ENCODE data around the gene SPIRE1.
"Not testable (repeated sequence)": the region's sequence is repeated elsewhere in the genome, so short reads cannot be mapped to it uniquely, and the experiment has no call there.

SPIRE1 gene

GRCh38 chr18:12597760-12598159, 60.1 kb downstream of the SPIRE1 start:
- DNase-seq: no peak

GRCh38 chr18:12595571-12596255, 62.2 kb downstream of the SPIRE1 start:
- DNase-seq: no peak

GRCh38 chr18:12593866-12594265, 64.0 kb downstream of the SPIRE1 start:
- DNase-seq: no peak

GRCh38 chr18:12592597-12593127, 65.2 kb downstream of the SPIRE1 start:
- no peak for DNase-seq

- no peak for DNase-seq
Observed at GRCh38 chr18:12589448-12589847, 68.5 kb downstream of the SPIRE1 start.

GRCh38 chr18:12586956-12587355, 71.0 kb downstream of the SPIRE1 start:
- DNase-seq: no peak

- DNase-seq: no peak
Observed at GRCh38 chr18:12585218-12585617, 72.7 kb downstream of the SPIRE1 start.

- DNase-seq: no peak
Observed at GRCh38 chr18:12580630-12581342, 77.1 kb downstream of the SPIRE1 start.

GRCh38 chr18:12579775-12580174, 78.1 kb downstream of the SPIRE1 start:
- no peak for DNase-seq

GRCh38 chr18:12577848-12578247, 80.1 kb downstream of the SPIRE1 start:
- DNase-seq: no peak

- DNase-seq: no peak
Observed at GRCh38 chr18:12574494-12575185, 83.3 kb downstream of the SPIRE1 start.

- no peak for DNase-seq
Observed at GRCh38 chr18:12571630-12572029, 86.3 kb downstream of the SPIRE1 start.

- no peak for DNase-seq
Observed at GRCh38 chr18:12569791-12570190, 88.1 kb downstream of the SPIRE1 start.

GRCh38 chr18:12567849-12568248, 90.1 kb downstream of the SPIRE1 start:
- no peak for DNase-seq

GRCh38 chr18:12564861-12565260, 93.0 kb downstream of the SPIRE1 start:
- DNase-seq: no peak

GRCh38 chr18:12564378-12564777, 93.5 kb downstream of the SPIRE1 start:
- no peak for DNase-seq

- DNase-seq: not testable (repeated sequence)
Observed at GRCh38 chr18:12560600-12560999, 97.3 kb downstream of the SPIRE1 start.

- DNase-seq: no peak
Observed at GRCh38 chr18:12559319-12559718, 98.6 kb downstream of the SPIRE1 start.

GRCh38 chr18:12556946-12557806, 100.7 kb downstream of the SPIRE1 start:
- no peak for DNase-seq

GRCh38 chr18:12554796-12555388, 103.0 kb downstream of the SPIRE1 start:
- DNase-seq: no peak

- DNase-seq: no peak
Observed at GRCh38 chr18:12552879-12553242, 105.0 kb downstream of the SPIRE1 start.
